PC-9 (cell line): Measurements from ENCODE around the gene NEU4. TPM values are rescaled to one million over a fixed set of nuclear protein-coding genes. Genes with fewer than 3 reads are reported as not detected.
"Not testable (repeated sequence)": the region's sequence is repeated elsewhere in the genome, so short reads cannot be mapped to it uniquely, and the experiment has no call there.

ENCODE experiments used
- Bru-seq: library from RNA; stranded (reverse); fragments of 400-500 nt; gene quantifications from one replicate; lab custom pipeline; 2021; lab: Mats Ljungman, UMichigan
- BruChase-seq, 2 experiments: library from RNA; stranded (reverse); fragments of 400-500 nt; gene quantifications; one replicate each; lab custom pipeline; 2021; lab: Mats Ljungman, UMichigan
- BruUV-seq: library from RNA; stranded (reverse); fragments of 400-500 nt; replicated peaks from 2 replicates; lab custom pipeline; 2021; lab: Mats Ljungman, UMichigan
- CTCF ChIA-PET: fragments of 300-600 bp; sonication (Branson Sonifier 250); formaldehyde crosslinking; loops from one replicate; lab custom pipeline; 2022; ENCODE audit warnings: antibody characterized with exemption; lab: Charles Lee
- POLR2A ChIA-PET: fragments of 300-600 bp; sonication (Branson Sonifier 250); formaldehyde crosslinking; loops from one replicate; lab custom pipeline; 2022; ENCODE audit warnings: antibody characterized with exemption; ENCODE audit not compliant: unreplicated experiment; lab: Charles Lee
- DNase-seq, 2 experiments: peaks; one replicate each; pipeline versions ENCODE4 v3.0.0 to v3.0.0-alpha.2; 2015 to 2022; ENCODE audit warnings: mixed read lengths in 1 of 2
- H2AFZ ChIP-seq: fragments of 200-600 bp; sonication (generic); 2 replicates; pipeline ENCODE4 v1.8.1; 2017; ENCODE audit warnings: antibody characterized with exemption
- H3F3A ChIP-seq: fragments of 200-600 bp; sonication (generic); 2 replicates; pipeline ENCODE4 v1.8.1; 2017; ENCODE audit warnings: antibody characterized with exemption, mild to moderate bottlenecking, low read depth; ENCODE audit not compliant: insufficient read depth
- H3K27ac ChIP-seq: fragments of 200-600 bp; sonication (generic); 2 replicates; pipeline ENCODE4 v1.6.1; 2016; ENCODE audit warnings: mixed run types
- H3K27me3 ChIP-seq: fragments of 200-600 bp; sonication (generic); 2 replicates; pipeline ENCODE4 v1.6.1; 2016; ENCODE audit warnings: low read depth, mixed run types; ENCODE audit not compliant: insufficient read depth
- H3K36me3 ChIP-seq: fragments of 200-600 bp; sonication (generic); 2 replicates; pipeline ENCODE4 v1.6.1; 2016; ENCODE audit warnings: low read depth, mixed run types
- H3K4me1 ChIP-seq: fragments of 200-600 bp; sonication (generic); replicated peaks from 2 replicates; pipeline ENCODE4 v1.6.1; 2016; ENCODE audit warnings: mixed run types; ENCODE audit not compliant: insufficient read depth
- H3K4me2 ChIP-seq: fragments of 200-600 bp; sonication (generic); 2 replicates; pipeline ENCODE4 v1.6.1; 2017; ENCODE audit warnings: mixed run types
- H3K4me3 ChIP-seq: fragments of 200-600 bp; sonication (generic); 2 replicates; pipeline ENCODE4 v1.6.1; 2016; ENCODE audit warnings: mixed run types
- H3K79me2 ChIP-seq: fragments of 200-600 bp; sonication (generic); 2 replicates; pipeline ENCODE4 v1.6.1; 2017; ENCODE audit warnings: low read depth, mixed run types
- H3K9me2 ChIP-seq: fragments of 200-600 bp; sonication (generic); 2 replicates; pipeline ENCODE4 v1.8.1; 2017; ENCODE audit warnings: mild to moderate bottlenecking; ENCODE audit not compliant: insufficient read depth
- H3K9me3 ChIP-seq: fragments of 200-600 bp; sonication (generic); 2 replicates; pipeline ENCODE4 v1.8.1; 2016; ENCODE audit warnings: low read depth; ENCODE audit not compliant: insufficient read depth
- H4K20me1 ChIP-seq: fragments of 200-600 bp; sonication (generic); 2 replicates; pipeline ENCODE4 v1.8.1; 2017; ENCODE audit not compliant: insufficient read depth
- EZH2 ChIP-seq: fragments of 200-600 bp; sonication (generic); IDR thresholded peaks from 2 replicates; pipeline ENCODE4 v1.8.0; 2017; ENCODE audit warnings: antibody characterized with exemption, low read depth
- intact Hi-C: fragments of 100-400 bp; cut with micrococcal nuclease; formaldehyde crosslinking; loops from one replicate; pipeline ENCODE4 v1.10.0; 2022; ENCODE audit not compliant: unreplicated experiment
- long read RNA-seq: library from polyadenylated mRNA; stranded (forward); transcript quantifications from one replicate; pipeline ENCODE4 v2.0.0, GENCODE V29; 2022
- total RNA-seq: library from RNA; stranded (reverse); gene quantifications from 2 replicates; pipeline ENCODE4 v1.2.3, GENCODE V29; 2021
- TF ChIP-seq, protein P1 (sequence below): fragments of 200-600 bp; sonication (generic); conservative IDR thresholded peaks from 2 replicates; pipeline ENCODE4 v1.6.1; 2017; ENCODE audit warnings: mixed run types, antibody characterized with exemption, mild to moderate bottlenecking, moderate library complexity

NEU4 gene, protein sequence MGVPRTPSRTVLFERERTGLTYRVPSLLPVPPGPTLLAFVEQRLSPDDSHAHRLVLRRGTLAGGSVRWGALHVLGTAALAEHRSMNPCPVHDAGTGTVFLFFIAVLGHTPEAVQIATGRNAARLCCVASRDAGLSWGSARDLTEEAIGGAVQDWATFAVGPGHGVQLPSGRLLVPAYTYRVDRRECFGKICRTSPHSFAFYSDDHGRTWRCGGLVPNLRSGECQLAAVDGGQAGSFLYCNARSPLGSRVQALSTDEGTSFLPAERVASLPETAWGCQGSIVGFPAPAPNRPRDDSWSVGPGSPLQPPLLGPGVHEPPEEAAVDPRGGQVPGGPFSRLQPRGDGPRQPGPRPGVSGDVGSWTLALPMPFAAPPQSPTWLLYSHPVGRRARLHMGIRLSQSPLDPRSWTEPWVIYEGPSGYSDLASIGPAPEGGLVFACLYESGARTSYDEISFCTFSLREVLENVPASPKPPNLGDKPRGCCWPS
- 0.90 and 0.92 TPM in 2 replicates for total RNA-seq
- percentile 15 among the genes with signal in this experiment for Bru-seq, nascent RNA
- percentile 25 among the genes with signal in this experiment for BruChase-seq, experiment 1, labeled RNA remaining after a 2-hour chase
- percentile 29 among the genes with signal in this experiment for BruChase-seq, experiment 2, labeled RNA remaining after a 6-hour chase
- long read RNA-seq = 0 reads

DNA sequence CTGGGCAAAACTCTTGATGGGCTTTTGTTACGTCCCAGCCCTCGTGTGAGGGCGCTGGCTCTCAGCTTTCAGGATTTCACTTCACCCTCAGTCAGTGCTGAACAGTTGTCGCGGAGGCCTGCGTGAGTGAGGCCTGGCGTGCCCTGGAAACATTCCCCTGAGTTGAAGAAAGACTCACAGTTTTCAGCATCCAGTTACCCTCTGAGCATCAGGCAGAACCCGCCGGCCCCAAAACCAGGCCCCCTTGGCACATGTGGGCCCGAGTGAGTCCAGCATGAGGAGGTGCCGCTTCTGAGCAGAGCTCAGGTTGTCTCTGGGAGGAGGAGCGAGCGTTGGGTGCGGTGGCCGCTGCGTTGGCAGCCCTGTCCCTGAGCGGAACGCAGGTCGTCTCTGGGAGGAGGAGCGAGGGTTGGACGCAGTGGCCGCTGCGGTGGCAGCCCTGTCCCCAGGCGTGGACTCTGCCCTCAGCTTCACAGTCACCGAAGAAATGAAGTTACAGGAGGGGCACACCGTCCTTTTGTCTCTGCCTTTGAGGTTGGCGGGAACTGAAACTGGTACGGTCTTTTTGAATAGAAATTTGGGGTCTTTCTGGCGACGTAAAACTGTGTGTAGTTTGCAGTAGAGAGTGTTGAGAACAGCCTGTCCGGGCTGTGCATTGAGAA is at the start of gene NEU4:
TSS of gene NEU4 (plus strand) at position 473 of the 662 bp plus-strand sequence. CDS start 5,292 bp downstream, outside the sequence.
- Histone ChIP-seq H3K4me3 (no peak within 1 kb of the TSS), H3K4me2 (no peak within 1 kb of the TSS), H3K36me3 (no peaks in the 10 kb centered on the region), H3K27me3 (peaks cover 43% of the 10 kb centered on the region), H3K27ac (no peak within 1 kb of the TSS), H3K9me3 (no peaks in the 10 kb centered on the region), H3K79me2 (no peaks in the 10 kb centered on the region), H3K4me1 (no peaks in the 10 kb centered on the region), H3K9me2 (no peaks in the 10 kb centered on the region), H2AFZ (no peak within 1 kb of the TSS), H3F3A (no peaks in the 10 kb centered on the region; the same call in 1 of the 2 replicates), H4K20me1 (no peaks in the 10 kb centered on the region)
- no peak for DNase-seq
- TF ChIP-seq, protein P1, sequence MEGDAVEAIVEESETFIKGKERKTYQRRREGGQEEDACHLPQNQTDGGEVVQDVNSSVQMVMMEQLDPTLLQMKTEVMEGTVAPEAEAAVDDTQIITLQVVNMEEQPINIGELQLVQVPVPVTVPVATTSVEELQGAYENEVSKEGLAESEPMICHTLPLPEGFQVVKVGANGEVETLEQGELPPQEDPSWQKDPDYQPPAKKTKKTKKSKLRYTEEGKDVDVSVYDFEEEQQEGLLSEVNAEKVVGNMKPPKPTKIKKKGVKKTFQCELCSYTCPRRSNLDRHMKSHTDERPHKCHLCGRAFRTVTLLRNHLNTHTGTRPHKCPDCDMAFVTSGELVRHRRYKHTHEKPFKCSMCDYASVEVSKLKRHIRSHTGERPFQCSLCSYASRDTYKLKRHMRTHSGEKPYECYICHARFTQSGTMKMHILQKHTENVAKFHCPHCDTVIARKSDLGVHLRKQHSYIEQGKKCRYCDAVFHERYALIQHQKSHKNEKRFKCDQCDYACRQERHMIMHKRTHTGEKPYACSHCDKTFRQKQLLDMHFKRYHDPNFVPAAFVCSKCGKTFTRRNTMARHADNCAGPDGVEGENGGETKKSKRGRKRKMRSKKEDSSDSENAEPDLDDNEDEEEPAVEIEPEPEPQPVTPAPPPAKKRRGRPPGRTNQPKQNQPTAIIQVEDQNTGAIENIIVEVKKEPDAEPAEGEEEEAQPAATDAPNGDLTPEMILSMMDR = no peak
- TF ChIP-seq EZH2 = no peak
- intact Hi-C loops = no loop called here
- no TSS peak for BruUV-seq
- CTCF ChIA-PET = no interaction called here
- POLR2A ChIA-PET = interaction anchor here (0.8 kb wide), 1 partner anchor 35 kb away, joined by 5 read pairs; no protein-coding TSS in a partner anchor

DNA sequence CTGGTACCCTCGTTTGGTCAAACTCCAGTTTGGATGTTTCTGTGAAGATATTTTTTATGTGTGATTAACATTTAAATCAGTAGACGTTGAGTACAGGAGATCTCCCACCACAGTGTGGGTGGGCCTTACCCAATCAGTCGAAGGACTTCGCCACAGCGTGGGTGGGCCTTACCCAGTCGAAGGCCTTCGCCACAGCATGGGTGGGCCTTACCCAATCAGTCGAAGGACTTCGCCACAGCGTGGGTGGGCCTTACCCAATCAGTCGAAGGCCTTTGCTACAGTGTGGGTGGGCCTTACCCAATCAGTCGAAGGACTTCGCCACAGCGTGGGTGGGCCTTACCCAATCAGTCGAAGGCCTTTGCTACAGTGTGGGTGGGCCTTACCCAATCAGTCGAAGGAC is 49.1 kb upstream of the NEU4 start:
- H3K9me2 ChIP-seq, POLR2A ChIA-PET, CTCF ChIA-PET, H3K9me3 ChIP-seq, DNase-seq, H3K4me2 ChIP-seq, H2AFZ ChIP-seq, BruUV-seq, H3K27ac ChIP-seq, H3K27me3 ChIP-seq, H3K79me2 ChIP-seq, H3K4me3 ChIP-seq, H3K4me1 ChIP-seq, intact Hi-C loops: not testable (repeated sequence)
- H3F3A ChIP-seq = peaks cover 15% of the 10 kb centered on the region; the same call in 1 of the 2 replicates
- peaks cover 32% of the 10 kb centered on the region for H4K20me1 ChIP-seq
- H3K36me3 ChIP-seq = peaks cover 17% of the 10 kb centered on the region

DNA sequence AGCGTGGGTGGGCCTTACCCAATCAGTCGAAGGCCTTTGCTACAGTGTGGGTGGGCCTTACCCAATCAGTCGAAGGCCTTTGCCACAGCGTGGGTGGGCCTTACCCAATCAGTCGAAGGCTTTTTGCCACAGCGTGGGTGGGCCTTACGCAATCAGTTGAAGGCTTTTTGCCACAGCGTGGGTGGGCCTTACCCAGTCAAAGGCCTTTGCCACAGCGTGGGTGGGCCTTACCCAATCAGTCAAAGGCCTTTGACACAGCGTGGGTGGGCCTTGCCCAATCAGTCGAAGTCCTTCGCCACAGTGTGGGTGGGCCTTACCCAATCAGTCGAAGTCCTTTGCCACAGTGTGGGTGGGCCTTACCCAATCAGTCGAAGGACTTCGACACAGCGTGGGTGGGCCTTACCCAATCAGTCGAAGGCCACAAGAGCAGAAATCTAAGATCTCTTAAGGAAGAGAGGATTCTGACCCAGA is 48.7 kb upstream of the NEU4 start:
- Histone ChIP-seq H3K4me1 (no peaks in the 10 kb centered on the region), H3K36me3 (peaks cover 17% of the 10 kb centered on the region), H2AFZ (no peak overlapping the region), H3K9me3 (no peaks in the 10 kb centered on the region), H3F3A (peaks cover 15% of the 10 kb centered on the region; the same call in 1 of the 2 replicates), H3K9me2 (no peaks in the 10 kb centered on the region), H3K27me3 (no peaks in the 10 kb centered on the region), H4K20me1 (peaks cover 32% of the 10 kb centered on the region), H3K4me2 (no peak overlapping the region), H3K27ac (no peak overlapping the region), H3K79me2 (no peaks in the 10 kb centered on the region), H3K4me3 (no peak overlapping the region)
- TF ChIP-seq, protein P1 = no peak
- no peak for TF ChIP-seq EZH2
- no TSS peak for BruUV-seq
- POLR2A ChIA-PET = no interaction called here
- DNase-seq = no peak
- intact Hi-C loops = no loop called here
- CTCF ChIA-PET = no interaction called here
